GM19239 (cell line): ENCODE measurements around the gene ACTR3C.

Experiments
- DNase-seq: peaks from one replicate; pipeline ENCODE4 v3.0.0; 2011; ENCODE audit warnings: low spot score; ENCODE audit not compliant: insufficient read length
- FAIRE-seq: peaks from 2 replicates; lab custom pipeline; 2011; peaks lifted over from hg19 to GRCh38; lab: Jason Lieb, UNC

ACTR3C gene

GRCh38 chr7:150359622-150360362, 36.4 kb upstream of the ACTR3C start:
- no peak for FAIRE-seq

GRCh38 chr7:150358988-150359621, 35.8 kb upstream of the ACTR3C start:
- FAIRE-seq, result no peak
- no peak for DNase-seq

More at GRCh38 chr7:150359622-150360362, 36.4 kb upstream of the ACTR3C start:
- DNase-seq, result no peak

- DNase-seq (no peak), FAIRE-seq (no peak)
These were observed 35.1 kb upstream of the ACTR3C start for GRCh38 chr7:150358433-150358832.

- no peak for FAIRE-seq
These were observed 34.6 kb upstream of the ACTR3C start for GRCh38 chr7:150357771-150358427.

GRCh38 chr7:150357270-150357669, 33.9 kb upstream of the ACTR3C start:
- DNase-seq, result no peak
- no peak for FAIRE-seq

More at GRCh38 chr7:150357771-150358427, 34.6 kb upstream of the ACTR3C start:
- no peak for DNase-seq

- FAIRE-seq, result no peak
These were observed 33.0 kb upstream of the ACTR3C start for GRCh38 chr7:150356265-150356897.

GRCh38 chr7:150355666-150356059, 32.3 kb upstream of the ACTR3C start:
- no peak for FAIRE-seq
- no peak for DNase-seq

More at GRCh38 chr7:150356265-150356897, 33.0 kb upstream of the ACTR3C start:
- DNase-seq, result no peak

- DNase-seq (no peak), FAIRE-seq (no peak)
These were observed 28.3 kb upstream of the ACTR3C start for GRCh38 chr7:150351587-150352194.

GRCh38 chr7:150346922-150347321, 23.6 kb upstream of the ACTR3C start:
- FAIRE-seq, result no peak
- DNase-seq, result no peak

- no peak for FAIRE-seq
- no peak for DNase-seq
These were observed 21.7 kb upstream of the ACTR3C start for GRCh38 chr7:150345012-150345411.

GRCh38 chr7:150344299-150344698, 21.0 kb upstream of the ACTR3C start:
- no peak for FAIRE-seq
- no peak for DNase-seq

GRCh38 chr7:150343225-150343624, 19.9 kb upstream of the ACTR3C start:
- DNase-seq, result no peak
- no peak for FAIRE-seq

GRCh38 chr7:150342121-150342408, 18.7 kb upstream of the ACTR3C start:
- no peak for DNase-seq
- no peak for FAIRE-seq

GRCh38 chr7:150341263-150342120, 18.1 kb upstream of the ACTR3C start, which contains the start of gene RARRES2:
TSS of gene RARRES2 (minus strand) at chr7:150341629. CDS start at chr7:150340609, 1,020 bp downstream.
- no peak for FAIRE-seq
- DNase-seq, result no peak

GRCh38 chr7:150340875-150341262, 17.5 kb upstream of the ACTR3C start:
- FAIRE-seq, result no peak
- no peak for DNase-seq

GRCh38 chr7:150340024-150340749, 16.8 kb upstream of the ACTR3C start:
- DNase-seq, result no peak

GRCh38 chr7:150339409-150339809, 16.1 kb upstream of the ACTR3C start:
- no peak for FAIRE-seq

More at GRCh38 chr7:150340024-150340749, 16.8 kb upstream of the ACTR3C start:
- FAIRE-seq, result no peak

GRCh38 chr7:150338166-150338829, 15.0 kb upstream of the ACTR3C start:
- no peak for DNase-seq

More at GRCh38 chr7:150339409-150339809, 16.1 kb upstream of the ACTR3C start:
- DNase-seq, result no peak

More at GRCh38 chr7:150338166-150338829, 15.0 kb upstream of the ACTR3C start:
- FAIRE-seq, result no peak
